SIG-M5 treated with dmso at 0.1 percent for 504 hours (cell line): ENCODE measurements around the gene PKN3.
"Not testable (repeated sequence)": the region's sequence is repeated elsewhere in the genome, so short reads cannot be mapped to it uniquely, and the experiment has no call there.

Source experiments
- DNase-seq: peaks from one replicate; lab custom pipeline; 2025; ENCODE audit not compliant: unreplicated experiment; lab: John Stamatoyannopoulos, UW

The PKN3 gene

DNA sequence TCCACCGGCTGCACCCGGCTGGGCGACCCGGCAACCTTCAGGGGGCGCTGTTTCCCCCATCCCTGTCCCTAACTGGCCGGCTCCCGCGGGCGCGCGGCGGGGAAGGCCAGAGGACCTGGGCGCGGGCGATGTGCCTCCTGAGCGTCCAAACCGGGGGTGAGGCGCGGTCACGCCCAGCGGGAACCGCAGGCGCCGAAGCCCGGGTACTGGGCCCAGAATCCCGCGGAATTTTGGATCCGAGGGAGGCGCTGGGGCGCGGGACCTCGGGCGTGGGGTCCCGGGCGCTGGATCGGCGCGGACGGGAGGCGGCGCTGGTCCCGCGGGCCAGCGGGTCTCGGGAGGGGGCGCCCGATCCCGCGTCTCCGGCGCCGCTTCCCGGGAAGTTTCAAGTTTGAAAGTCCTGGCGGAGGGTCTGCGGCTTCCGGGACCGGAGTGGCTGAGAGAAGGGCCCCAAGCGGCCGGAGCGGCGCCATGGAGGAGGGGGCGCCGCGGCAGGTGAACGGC is at the start of gene PKN3:
Gene PKN3, plus strand, starts transcription at position 59 of the 504 bp plus-strand sequence. Its CDS starts 413 bp downstream, at position 472.
- DNase-seq, result peak; percentile 79

GRCh38 chr9:128653908-128654307 is 48.4 kb upstream of the PKN3 start:
- DNase-seq, result no peak

DNA sequence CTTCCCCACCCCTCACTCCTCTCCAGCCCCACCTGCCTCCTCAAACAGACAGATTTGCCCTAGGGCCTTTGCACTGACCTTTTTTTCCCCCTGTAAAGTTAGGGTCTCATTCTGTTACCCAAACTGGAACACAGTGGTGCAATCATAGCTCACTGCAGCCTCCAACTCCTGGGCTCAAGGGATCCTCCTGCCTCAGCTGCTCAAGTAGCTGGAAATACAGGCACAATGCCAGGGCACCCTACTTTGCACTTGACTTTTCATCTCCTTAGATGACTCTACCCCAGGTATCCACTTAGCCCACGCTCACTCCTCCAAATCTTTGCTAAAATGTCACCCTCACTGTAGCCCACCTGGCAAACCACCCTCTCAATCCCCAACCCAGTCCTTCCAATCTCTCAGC is 47.8 kb upstream of the PKN3 start:
- no peak for DNase-seq

GRCh38 chr9:128656416-128657343 is 45.6 kb upstream of the PKN3 start, which contains the start of gene DYNC2I2:
DYNC2I2 (minus strand) TSS chr9:128656847; CDS start chr9:128656726, 121 bp downstream.
- DNase-seq, result peak; percentile 81

DNA sequence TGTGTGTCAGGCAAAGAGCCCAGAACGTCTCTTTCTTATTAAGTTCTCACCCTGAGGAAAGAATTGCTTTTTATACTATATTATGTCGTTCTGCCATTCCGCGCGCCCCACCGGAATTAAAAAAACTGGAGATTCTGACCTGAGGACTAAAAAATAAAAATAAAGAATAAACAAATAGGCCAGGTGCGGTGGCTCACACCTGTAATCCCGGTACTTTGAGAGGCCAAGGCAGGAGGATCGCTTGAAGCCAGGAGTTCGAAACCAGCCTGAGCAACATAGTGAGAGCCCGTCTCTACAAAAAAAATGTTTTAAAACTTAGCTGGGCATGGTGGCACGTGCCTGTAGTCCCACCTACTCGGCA is 45.0 kb upstream of the PKN3 start:
- DNase-seq, result no peak

GRCh38 chr9:128657796-128658195 is 44.5 kb upstream of the PKN3 start:
- DNase-seq, result no peak

DNA sequence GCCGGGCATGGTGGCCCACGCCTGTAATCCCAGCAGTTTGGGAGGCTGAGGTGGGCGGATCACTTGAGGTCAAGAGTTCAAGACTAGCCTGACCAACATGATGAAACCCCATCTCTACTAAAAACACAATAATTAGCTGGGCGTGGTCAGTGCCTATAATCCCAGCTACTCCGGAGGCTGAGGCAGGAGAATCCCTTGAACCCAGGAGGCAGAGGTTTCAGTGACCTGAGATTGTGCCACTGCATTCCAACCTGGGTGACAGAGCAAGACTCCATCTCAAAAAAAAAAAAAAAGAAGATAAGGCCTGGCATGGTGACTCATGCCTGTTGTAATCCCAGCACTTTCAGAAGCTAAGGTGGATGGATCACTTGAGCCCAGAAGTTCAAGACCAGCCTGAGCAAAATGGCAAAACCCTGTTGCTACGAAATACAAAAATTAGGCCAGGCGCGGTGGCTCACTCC is 35.8 kb upstream of the PKN3 start:
- not testable (repeated sequence) for DNase-seq

DNA sequence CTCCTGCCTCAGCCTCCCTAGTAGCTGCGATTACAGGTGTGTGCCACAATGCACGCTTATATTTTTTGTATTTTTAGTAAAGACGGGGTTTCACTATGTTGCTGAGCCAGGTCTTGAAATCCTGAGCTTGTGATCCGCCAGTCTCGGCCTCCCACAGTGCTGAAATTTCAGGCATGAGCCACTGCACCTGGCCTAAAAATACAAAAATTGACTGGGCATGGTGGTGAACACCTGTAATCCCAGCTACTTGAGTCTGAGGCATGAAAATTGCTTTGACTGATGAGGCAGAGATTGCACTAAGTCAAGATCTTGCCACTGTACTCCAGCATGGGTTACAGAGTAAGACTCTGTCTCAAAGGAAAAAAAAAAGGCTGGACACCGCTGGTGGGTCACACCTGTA is 32.5 kb upstream of the PKN3 start:
- DNase-seq, result no peak

GRCh38 chr9:128675382-128675781 is 26.9 kb upstream of the PKN3 start:
- DNase-seq, result no peak

DNA sequence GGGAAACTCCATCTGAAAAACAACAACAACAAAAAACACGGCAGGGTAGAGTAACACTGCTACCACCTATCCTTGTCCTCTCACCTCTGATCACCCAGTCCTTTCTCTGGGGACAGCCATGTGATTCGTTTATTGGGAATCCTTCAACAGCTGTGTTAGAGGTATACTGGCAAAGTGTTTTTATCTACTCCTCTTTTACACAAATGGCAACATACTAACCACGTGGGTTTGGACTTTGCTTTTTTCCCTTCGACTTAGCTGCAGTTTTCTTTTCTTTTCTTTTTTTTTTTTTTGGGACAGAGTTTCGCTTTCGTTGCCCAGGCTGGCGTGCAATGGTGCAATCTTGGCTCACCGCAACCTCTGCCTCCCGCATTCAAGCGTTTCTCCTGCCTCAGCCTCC is 24.5 kb upstream of the PKN3 start:
- DNase-seq, result no peak

GRCh38 chr9:128683340-128684064 is 18.8 kb upstream of the PKN3 start:
- DNase-seq, result peak; percentile 46

- no peak for DNase-seq
Measured at GRCh38 chr9:128684065-128684324, 18.3 kb upstream of the PKN3 start.

DNA sequence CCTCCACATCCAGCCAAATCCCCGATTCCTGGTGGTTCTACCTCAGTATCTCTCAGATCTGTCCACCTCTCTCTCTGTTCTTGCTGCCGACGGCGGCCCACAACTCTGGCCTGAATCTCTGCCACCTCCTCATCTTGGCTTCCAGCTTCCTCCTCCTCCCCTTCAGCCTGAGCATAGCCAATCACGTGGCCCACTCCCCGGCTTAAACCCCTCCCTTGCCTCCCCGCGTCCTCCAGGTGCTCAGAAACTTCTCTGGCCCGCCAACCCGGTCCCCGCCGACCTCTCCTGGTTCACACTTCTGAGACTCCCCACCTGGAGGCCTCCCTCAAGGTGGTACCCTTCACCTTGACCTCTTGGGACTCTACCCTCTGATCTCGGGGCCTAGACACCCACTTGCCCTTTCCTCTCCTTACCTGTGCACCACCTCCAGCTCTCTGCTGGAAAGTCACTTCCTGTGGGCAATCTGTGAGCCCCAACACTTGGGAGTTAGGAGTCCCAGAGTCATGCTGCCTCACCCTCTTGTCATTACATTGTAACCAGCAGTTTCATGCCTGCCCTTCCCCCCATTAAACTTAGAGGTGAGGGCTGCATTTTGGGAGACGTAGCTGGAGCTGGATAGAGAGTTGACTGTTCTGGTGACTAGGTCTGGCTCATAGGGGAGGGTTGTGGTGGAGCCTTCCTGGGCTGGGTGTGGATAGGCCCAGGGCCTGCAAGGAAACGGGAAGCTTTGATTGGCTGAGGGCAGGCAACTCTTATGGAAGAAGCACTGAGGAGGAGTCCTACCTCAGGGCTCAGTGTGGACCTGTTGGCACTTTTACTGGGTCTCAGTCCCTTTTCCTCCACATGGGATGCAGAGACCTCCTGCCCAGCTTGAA is 17.7 kb upstream of the PKN3 start:
- DNase-seq, result peak; percentile 82

- peak; percentile 45 for DNase-seq
Measured at GRCh38 chr9:128685636-128686489, 16.4 kb upstream of the PKN3 start.

GRCh38 chr9:128687453-128687852 is 14.8 kb upstream of the PKN3 start:
- DNase-seq, result no peak

GRCh38 chr9:128688501-128689292 is 13.6 kb upstream of the PKN3 start, which contains the start of gene SET:
SET (plus strand) TSS chr9:128689222; CDS start chr9:128689583, 361 bp downstream.
- peak; percentile 88 for DNase-seq

DNA sequence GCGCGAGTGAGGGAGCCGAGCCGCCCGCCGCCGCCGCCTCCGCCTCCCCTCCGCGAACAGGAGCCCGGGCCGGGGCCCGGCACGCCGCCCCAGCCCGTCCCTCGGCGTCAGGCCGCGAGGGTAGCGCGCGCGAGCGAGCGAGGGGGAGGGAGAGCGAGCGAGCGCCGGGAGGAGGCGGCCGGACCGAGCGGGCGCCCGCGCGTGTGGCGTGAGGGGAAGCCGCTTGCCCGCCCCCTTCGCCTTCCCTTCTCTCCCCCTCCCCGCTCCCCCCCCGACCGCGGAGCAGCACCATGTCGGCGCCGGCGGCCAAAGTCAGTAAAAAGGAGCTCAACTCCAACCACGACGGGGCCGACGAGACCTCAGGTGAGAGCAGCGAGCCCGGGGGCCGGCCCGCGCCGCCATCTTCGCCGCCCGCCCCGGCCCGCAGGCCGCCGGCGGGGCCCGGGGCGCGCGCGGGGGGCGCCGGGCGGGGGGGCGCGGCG is 13.0 kb upstream of the PKN3 start:
- DNase-seq, result no peak

DNA sequence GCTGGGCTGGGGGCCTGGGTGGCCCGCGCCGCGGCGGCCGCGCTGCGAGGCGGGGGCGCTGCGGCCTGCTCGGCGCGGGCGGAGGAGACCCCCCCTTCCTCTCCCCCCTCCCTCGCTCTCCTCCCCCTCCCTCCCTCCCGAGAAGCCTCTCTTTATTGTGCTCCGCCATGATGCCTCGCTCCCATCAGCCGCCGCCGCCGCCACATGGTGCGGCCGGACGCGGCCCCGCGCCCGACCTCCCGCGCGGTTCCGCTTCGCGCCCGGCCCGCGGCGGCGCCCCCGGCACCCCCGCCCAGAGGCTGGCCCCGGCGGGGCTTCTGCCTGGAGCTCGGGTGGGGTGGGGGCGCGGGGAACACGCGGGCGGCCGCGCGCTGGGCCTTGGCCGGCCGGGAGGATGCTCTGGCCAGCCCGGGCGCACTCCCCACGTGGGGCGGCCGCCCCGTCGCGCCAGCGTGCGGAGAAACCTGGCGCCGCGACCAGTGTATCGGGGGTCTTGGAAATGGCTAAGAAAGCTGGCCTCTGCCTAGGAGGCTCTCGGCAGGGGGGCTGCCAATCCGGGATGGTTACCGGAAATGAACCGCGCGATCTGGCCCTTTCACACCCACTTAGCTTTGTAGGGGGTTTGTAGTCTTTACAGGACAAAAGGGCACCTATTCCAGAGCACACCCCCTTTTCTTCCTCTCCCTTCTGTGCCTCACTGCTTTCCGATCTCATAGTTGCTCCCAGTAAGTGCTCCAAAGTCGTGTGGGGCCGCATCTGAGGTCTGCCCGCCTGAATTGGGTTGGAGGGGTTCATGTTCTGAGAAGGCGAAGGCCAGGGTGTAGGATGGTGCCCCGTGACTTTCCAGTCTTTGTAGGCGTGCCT is 12.3 kb upstream of the PKN3 start:
- no peak for DNase-seq
